ENCODE measurements around the gene COMMD1.

The COMMD1 gene

DNA sequence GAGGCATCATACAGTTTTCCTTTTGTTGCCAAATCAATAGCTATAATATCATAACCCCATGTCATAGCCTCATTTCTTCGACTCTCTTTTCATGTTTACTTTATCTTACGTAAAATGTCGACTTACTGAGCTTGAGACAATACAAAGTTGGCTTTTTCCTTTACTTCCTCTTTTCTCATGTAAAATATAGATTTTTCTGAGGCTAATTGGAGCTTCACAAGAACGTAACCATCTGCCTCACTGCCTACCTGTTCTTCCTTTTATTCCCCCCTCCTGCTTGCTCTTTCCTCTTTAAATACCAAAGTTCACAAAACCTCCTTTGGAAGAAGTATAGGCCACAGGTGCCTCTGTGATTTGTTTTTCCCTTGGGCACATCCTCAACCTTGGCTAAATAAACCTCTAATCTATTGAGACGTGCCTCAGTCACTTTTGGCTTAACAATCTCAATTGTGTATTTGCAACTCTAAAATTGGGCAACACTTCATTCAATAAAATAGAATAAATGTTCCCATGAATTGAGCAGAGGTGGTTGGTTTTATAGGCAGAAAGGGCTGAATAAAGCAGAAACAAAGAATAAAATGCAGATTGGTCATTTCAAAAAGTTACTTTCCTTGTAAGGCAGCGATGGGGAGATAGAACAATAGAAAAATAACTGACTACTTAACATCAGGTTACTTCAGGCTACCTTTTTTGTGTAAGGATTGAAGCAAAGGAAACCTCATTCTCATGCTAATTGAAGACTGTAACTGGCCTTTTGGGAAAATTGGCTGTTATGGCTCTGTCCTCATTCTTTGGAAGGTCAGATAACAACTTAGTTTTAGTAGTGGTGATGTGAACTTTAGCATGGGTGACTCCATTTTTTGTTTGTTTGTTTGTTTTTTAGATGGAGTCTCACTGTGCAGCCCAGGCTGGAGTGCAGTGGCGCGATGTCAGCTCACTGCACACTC is 21.3 kb downstream of the COMMD1 start:
- no peak for DNase-seq (ENCODE audit: insufficient read length)
- no peak for FAIRE-seq
- TF ChIP-seq POLR2AphosphoS5 (IDR thresholded peaks at IDR 0.05; ENCODE audit: low read depth, low read length) (no peak), TAF1 (IDR thresholded peaks at IDR 0.05; ENCODE audit: borderline replicate concordance, low read depth, low read length) (no peak), POLR2A (IDR thresholded peaks at IDR 0.05; ENCODE audit: low read depth, low read length) (no peak)

DNA sequence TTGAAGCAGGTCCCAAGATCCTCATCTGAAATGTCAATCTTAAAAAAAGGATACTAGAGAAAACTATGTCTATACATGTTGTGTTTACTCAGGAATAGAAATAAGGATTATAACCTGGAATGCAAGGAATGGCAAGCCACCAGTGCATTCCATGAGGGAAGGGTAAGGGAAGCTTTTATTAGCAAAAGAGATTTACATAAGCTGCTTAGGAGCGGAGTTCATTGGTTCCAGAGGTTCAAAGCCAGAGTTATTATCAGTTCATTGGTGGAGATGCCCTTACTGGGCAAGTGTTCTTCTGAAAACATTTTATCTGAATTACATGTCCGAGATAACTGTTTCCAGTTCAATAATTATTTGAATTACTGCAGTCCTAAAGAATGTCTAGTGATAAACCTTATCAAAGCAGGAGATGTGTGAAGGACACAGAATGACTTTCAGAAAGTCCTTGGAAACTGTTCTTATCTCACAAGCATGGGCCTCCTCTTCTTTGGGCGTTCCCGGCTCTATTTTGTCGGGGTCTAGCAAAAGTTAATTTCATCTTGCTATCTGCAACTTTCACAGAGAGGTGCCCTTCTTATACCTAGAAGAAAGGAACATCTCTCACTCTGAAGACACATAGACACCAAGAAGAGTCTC is 23.5 kb downstream of the COMMD1 start:
- no peak for FAIRE-seq
- no peak for DNase-seq (ENCODE audit: insufficient read length)
- TF ChIP-seq TAF1 (IDR thresholded peaks at IDR 0.05; ENCODE audit: borderline replicate concordance, low read depth, low read length) = no peak

DNA sequence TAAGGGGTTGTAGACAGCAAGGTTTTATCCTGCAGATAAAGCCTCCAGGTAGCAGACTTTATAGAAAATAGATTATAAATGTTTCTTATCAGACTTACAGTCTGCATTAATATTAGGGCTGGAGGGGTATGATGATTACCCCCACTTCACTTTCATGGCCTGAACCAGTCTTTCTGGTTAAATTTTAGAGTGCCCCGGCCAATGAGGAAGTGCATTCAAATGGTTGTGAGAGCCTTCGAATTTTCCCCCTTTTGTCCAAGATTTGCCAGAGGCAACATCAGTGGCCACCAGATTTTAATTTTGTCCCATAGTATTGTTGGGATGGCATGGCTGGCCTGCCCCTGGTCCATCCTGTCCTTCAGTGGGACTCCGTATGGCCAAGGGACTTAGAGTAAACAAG is 31.6 kb downstream of the COMMD1 start:
- no peak for DNase-seq (ENCODE audit: insufficient read length)
- TF ChIP-seq TAF1 (IDR thresholded peaks at IDR 0.05; ENCODE audit: borderline replicate concordance, low read depth, low read length) = no peak
- TF ChIP-seq POLR2AphosphoS5 (IDR thresholded peaks at IDR 0.05; ENCODE audit: low read depth, low read length) = no peak
- TF ChIP-seq POLR2A (IDR thresholded peaks at IDR 0.05; ENCODE audit: low read depth, low read length) = no peak
- FAIRE-seq = no peak

DNA sequence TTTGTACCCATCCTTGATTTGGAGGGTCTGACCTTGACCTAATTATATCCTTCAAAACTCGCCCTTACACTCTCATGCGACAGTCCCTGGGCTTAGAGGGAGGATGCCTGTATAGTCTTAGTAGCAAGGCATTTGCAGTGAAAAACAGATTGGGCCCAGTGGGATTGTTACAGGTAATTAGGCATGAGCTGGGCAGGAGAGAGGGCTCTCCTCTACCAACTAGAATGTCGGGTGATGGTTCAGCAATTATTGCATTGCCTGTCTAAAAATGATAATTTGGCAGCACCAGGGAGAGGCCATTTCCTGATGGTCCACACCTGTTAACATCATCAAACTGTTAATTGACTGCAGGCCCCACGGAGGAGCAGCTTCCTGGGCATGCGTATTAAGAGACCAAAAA is 32.4 kb downstream of the COMMD1 start:
- DNase-seq (ENCODE audit: insufficient read length) (no peak), FAIRE-seq (no peak)
- TF ChIP-seq TAF1 (IDR thresholded peaks at IDR 0.05; ENCODE audit: borderline replicate concordance, low read depth, low read length) (no peak), POLR2AphosphoS5 (IDR thresholded peaks at IDR 0.05; ENCODE audit: low read depth, low read length) (no peak), POLR2A (IDR thresholded peaks at IDR 0.05; ENCODE audit: low read depth, low read length) (no peak)

DNA sequence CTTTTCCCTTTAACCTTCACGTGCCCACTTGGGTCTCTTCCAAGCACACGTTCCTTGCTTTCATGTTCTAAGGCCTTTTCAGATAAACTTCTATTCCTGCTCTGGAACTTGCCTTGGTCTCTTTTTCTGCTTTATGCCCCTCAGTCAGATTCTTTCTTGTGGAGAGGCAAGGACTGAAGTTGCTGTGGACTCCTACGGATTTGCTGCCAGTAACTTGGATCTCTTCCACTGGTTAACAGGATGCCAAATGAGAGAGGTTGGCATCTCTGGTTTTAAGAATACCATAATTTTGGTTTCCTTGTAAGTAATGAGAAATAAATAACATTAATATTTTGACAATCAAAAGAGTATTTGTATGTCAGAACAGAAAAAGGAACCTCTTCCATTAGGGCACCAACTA is 33.0 kb downstream of the COMMD1 start:
- no peak for FAIRE-seq

DNA sequence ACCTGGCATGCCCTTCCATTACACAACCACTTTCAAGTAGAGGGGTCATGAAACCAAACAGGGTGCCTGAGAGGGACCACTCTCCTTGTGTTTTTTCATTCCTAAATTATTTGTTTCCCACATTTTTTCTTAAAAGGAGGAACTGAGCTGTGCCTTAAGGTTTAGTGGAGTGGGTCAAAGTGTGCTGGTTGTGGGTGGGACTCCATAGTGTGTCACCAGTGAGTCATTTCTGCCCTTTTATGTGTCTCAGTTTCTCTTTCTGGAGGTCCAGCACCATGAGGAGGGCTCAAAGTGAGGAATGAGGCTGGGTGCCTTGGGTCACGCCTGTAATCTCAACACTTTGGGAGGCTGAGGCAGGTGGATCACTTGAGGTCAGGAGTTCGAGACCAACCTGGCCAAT is 37.8 kb downstream of the COMMD1 start:
- DNase-seq (ENCODE audit: insufficient read length) (no peak), FAIRE-seq (no peak)

More for the DNA sequence above, 33.0 kb downstream of the COMMD1 start:
- no peak for DNase-seq (ENCODE audit: insufficient read length)
- TF ChIP-seq POLR2AphosphoS5 (IDR thresholded peaks at IDR 0.05; ENCODE audit: low read depth, low read length) = no peak
- no peak for TF ChIP-seq POLR2A (IDR thresholded peaks at IDR 0.05; ENCODE audit: low read depth, low read length)
- TF ChIP-seq TAF1 (IDR thresholded peaks at IDR 0.05; ENCODE audit: borderline replicate concordance, low read depth, low read length) = no peak

DNA sequence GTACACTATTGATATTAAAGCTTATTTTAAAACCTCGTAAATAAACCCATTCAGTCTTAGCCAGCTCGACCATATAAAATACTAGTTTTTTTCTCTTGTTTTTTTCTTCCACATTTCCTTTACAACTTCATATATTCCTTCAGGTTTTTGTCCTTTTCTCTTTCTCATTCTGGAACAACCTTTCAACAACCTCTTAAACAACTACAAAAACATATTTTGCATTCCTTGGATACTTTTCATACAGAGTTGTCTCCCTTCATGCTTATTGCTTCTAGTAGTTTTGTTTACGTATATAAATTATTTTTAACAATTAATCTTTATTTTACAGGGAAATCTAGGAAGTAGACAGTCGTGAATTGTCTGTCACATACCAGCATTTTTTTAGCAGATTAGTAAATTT is 41.2 kb downstream of the COMMD1 start:
- FAIRE-seq = no peak
- DNase-seq (ENCODE audit: insufficient read length) = no peak
- TF ChIP-seq POLR2A (IDR thresholded peaks at IDR 0.05; ENCODE audit: low read depth, low read length) (no peak), POLR2AphosphoS5 (IDR thresholded peaks at IDR 0.05; ENCODE audit: low read depth, low read length) (no peak), TAF1 (IDR thresholded peaks at IDR 0.05; ENCODE audit: borderline replicate concordance, low read depth, low read length) (no peak)

More for the DNA sequence above, 37.8 kb downstream of the COMMD1 start:
- TF ChIP-seq POLR2A (IDR thresholded peaks at IDR 0.05; ENCODE audit: low read depth, low read length) = no peak
- TF ChIP-seq TAF1 (IDR thresholded peaks at IDR 0.05; ENCODE audit: borderline replicate concordance, low read depth, low read length) = no peak
- TF ChIP-seq POLR2AphosphoS5 (IDR thresholded peaks at IDR 0.05; ENCODE audit: low read depth, low read length) = no peak

DNA sequence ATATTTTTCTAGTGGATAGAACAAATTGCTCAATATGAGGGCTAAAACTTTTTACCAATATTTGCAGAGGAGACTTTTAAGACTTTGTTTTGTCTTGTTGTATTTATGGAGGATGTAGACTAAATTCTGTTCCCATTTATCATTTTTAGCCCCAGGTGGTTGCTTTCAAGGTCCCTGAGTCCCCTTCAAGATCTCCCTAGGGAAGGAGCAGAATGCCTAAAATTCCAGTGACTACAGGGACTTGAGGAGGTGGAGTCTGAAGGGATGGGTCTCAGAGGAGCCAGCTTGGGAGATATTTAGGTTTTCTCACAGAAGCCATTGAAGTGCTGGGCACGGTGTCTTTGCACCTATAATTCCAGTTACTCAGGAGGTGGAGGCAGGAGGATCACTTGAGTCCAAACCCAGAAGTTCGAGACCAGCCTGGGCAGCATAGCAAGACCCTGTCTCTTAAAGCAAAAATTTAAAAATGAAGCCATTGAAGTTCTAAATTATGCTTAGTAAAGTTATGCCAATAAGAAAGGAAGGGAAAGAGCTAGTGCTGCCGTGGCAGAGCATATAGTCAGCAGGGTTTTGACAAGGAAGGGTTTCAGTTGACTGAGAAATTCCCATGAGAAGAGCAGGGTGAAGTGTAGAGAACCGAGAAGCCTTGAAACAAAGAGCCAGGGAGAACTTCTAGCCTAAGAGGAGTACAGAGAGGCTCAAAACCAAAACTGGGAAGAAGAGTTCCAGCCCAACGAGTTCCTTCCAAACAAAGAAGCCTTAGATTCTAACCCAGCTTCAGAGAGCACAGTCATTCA is 43.4 kb downstream of the COMMD1 start:
- FAIRE-seq = no peak

DNA sequence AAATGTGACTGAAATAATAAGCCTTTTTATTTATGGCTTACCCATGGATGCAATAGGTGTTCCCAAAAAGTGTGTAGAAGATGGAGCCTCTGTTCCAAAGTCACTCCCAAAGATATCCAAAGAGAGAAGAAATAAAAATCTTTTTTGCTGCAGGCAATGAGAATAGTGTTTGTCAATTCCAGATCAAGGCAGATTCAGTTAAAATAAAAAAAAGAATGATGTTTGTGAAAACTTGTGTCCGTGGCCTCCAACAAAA is 43.9 kb downstream of the COMMD1 start:
- no peak for TF ChIP-seq POLR2AphosphoS5 (IDR thresholded peaks at IDR 0.05; ENCODE audit: low read depth, low read length)
- DNase-seq (ENCODE audit: insufficient read length) = no peak
- FAIRE-seq = no peak

More for the DNA sequence above, 43.4 kb downstream of the COMMD1 start:
- no peak for TF ChIP-seq POLR2AphosphoS5 (IDR thresholded peaks at IDR 0.05; ENCODE audit: low read depth, low read length)
- TF ChIP-seq TAF1 (IDR thresholded peaks at IDR 0.05; ENCODE audit: borderline replicate concordance, low read depth, low read length) = no peak
- no peak for TF ChIP-seq POLR2A (IDR thresholded peaks at IDR 0.05; ENCODE audit: low read depth, low read length)
- DNase-seq (ENCODE audit: insufficient read length) = no peak

DNA sequence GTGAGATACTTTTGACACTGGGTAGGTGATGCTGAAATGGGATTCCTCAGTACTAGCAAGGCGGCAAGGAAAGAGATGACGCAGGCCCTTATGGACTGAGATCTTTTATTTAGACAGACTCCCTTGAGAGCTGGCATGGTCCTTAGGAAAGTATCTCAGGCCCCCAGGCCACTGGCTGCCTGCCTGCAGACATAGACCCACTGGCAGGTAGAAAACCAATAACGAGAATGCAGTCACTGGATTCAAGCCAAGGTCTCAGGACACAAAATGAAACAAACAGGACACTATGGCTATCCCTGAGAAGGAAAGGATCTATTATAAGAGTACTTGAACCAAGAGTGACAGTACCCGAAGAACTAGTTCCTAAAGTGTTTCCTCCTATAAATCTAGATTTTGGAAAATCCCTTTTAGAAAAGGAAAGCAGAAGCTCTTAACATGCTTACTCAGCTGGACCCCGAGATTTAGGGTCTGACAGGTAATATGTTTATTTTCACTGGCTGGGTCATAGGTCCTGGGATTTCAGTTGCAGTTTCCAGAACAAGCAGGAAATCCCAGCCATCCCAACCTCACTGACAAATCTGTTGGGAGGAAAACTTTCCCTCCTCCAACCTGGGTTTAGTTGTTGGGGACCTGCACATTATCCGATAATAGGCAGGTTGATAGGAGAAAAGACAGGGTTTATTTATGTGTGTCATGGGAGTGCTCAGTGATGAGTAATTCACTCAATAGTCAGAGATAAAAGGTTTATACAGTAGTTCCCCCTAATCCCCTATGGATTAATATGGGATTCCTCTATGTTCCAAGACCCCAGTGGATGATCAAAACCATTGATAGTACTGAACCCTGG is 44.5 kb downstream of the COMMD1 start:
- TF ChIP-seq POLR2AphosphoS5 (IDR thresholded peaks at IDR 0.05; ENCODE audit: low read depth, low read length) = no peak
- TF ChIP-seq POLR2A (IDR thresholded peaks at IDR 0.05; ENCODE audit: low read depth, low read length) = no peak
- no peak for TF ChIP-seq TAF1 (IDR thresholded peaks at IDR 0.05; ENCODE audit: borderline replicate concordance, low read depth, low read length)
- DNase-seq (ENCODE audit: insufficient read length) (no peak), FAIRE-seq (no peak)

Measured in GM12892 (cell line).